Endometrium (tissue), 2 donors: Measurements from ENCODE around the gene EDN2.

Experiments used
- FAIRE-seq: peaks from 2 replicates; lab custom pipeline; 2012; peaks lifted over from hg19 to GRCh38; lab: Jason Lieb, UNC
- donor health status: control.
- donor health status: control.

The EDN2 gene

GRCh38 chr1:41484402-41485241 is at the start of gene EDN2:
Gene EDN2, minus strand, starts transcription at chr1:41484683. Its CDS starts 82 bp downstream, at chr1:41484601.
- no peak for FAIRE-seq

- FAIRE-seq = no peak
These were observed 49.2 kb upstream of the EDN2 start for GRCh38 chr1:41533731-41534080.

DNA sequence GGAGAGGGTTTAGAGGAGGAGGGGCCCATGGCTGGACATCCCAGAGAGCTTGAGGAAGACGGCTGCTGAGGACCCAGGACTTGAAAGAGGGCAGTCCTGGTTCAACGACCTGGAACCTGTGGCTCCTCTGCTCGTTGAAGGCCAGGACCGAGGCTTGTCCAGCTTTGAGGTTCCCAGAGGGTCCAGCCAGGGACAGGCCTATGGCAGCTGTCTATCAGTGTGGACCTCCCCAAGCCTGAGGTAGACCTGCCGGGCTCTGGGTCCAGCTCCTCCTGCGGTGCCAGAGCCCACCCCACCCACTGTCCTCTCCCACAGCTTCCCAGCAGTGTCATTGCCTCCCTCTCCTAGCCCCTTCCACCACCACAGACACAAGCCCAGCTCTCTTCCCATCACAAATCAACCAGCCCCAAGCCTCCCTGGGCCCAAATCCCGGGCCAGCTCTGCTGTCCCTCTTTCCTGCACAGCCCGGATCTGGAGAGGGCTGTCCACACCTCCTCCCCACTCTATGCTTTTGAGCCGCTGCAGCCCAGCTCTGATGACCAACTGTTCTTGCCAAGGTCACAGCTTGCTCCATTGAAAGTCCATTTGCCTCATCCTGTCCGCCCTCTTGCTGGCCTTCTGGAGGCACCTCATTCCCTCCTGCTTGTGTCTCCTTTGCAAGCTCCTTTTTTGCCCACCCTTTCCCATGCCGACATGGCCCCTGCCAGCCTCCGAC is 48.7 kb upstream of the EDN2 start:
- no peak for FAIRE-seq

DNA sequence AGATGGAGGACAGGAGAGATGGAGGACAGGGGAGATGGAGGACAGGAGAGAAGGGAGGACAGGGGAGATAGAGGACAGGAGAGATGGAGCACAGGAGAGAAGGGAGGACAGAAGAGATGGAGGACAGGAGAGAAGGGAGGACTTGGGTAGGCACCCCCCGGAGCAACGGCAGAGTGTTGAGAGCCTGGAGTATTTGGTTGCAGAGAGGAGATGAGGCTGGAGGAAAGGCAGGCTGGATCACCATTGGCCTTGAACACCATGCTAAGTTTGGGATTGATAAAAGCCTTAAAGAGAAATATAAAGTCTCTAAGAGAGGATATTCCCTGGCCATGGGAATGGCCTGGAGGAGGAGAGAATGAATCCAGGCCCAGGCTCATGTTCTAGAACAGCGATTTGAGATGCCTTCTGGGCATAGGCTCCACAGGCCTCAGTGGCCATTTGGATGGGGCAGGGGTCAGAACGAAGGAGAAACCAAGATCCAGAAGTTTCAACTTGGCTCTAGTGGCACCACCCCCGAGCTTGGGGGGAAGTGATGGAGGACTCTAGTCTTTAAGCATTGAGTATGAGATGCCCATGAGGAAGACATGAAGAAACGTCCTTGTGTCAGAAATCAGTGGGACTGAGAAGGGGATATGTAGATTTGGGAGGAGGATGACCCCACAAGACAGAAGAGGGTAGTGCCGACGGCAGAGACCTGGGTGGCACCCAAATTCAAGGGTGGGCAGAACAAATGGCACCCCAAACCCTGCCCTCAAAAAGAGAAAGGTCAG is 47.9 kb upstream of the EDN2 start:
- no peak for FAIRE-seq

DNA sequence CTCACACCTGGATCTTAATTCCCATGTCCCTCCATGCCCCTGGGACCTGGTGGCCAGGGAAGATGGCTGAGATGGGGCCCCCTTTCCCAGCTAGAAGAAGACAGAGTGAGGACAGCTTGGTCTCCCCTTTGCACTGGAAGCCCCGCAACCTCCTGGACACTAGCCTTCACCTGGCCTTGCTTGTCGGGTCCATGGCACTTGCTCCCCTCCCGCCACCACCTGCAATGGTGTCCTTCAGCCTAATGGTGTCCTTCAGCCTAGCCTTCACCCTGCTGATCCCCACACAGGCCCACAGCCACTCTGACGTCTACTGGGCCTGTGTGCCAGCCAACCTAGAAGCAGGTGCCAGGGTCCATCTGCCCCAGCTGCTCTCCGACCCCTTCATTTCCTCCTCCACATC is 45.9 kb upstream of the EDN2 start:
- no peak for FAIRE-seq

- no peak for FAIRE-seq
These were observed 45.3 kb upstream of the EDN2 start for GRCh38 chr1:41529621-41530395.

DNA sequence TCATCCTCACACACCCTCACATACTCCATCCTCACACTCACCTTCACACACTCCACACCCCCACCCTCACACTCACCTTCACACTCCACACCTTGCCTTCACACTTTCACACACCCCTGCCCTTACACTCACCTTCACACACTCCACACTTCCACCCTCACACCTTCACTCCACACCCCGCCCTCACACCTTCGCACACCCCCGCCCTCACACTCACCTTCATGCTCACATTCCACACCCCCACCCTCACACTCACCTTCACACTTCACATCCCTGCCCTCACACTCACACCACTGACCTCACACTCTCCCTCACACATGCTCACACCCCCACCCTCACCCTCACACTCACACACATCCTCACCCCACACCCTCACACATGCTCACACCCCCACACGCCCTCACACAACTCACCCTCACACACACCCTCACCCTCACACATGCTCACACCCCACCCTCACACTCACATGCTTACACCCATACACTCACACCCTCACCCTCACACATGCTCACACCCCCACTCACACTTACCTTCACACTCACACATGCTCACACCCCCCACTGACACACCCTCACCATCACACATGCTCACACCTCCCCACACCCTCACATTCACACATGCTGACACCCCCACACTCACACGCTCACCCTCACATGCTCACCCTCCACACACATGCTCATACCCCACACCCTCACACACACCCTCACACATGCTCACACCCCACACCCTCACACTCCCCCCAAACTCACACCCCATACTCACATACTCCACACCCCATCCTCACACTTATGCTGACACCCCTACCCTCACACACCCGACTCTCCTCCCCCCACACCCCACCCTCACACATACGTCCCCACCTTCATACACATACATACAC is 44.5 kb upstream of the EDN2 start:
- no peak for FAIRE-seq

- no peak for FAIRE-seq
These were observed 43.6 kb upstream of the EDN2 start for GRCh38 chr1:41528106-41528505.

DNA sequence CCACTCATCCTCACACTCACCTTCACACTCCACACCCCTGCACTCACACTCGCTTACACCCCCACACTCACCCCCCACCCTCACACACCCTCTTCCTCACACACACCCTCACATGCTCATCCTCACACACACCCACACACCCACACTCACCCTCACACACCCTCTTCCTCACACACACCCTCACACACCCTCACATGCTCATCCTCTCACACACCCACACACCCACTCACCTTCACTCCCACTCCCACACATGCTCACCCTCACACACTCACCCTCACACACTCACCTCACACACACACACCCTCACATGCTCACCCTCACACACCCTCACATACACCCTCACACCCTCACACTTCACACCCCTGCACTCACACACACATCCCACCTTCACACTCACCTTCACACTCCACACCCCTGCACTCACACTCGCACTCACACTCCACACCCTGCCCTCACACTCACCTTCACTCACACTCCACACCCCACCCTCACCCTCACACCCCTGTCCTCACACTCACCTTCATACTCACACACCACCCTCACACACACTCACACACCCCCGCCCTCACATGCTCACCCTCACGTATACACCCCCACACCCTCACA is 42.6 kb upstream of the EDN2 start:
- FAIRE-seq = no peak

DNA sequence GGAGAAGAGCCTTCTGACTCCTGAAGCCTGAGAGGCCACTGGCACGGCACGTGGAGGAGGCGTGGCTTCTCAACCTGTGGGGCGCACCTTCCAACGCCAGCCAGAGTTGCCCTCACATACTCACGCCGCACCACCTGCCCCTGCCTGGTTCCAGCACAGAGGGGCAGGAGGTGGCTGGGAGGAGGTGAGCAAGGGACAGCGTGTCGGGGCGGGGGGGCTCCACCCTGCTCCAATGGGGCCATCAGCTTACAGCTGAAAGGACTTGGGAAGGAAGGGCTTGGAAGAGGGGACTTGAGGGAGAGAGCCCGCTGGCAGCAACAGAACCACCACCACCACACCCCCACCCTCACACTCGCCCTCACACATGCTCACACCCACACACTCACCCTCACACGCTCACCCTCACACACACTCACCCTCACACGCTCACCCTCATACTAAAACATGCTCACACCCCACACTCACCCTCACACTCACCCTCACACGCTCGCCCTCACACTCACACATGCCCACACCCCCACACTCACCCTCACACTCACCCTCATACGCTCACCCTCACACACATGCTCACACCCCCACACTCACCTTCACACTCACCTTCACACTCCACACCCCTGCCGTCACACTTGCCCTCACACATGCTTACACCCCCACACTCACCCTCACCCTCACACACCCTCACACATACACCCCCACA is 41.6 kb upstream of the EDN2 start:
- FAIRE-seq = no peak

- no peak for FAIRE-seq
These were observed 40.5 kb upstream of the EDN2 start for GRCh38 chr1:41524676-41525675.

GRCh38 chr1:41523949-41524675 is 39.6 kb upstream of the EDN2 start:
- no peak for FAIRE-seq

DNA sequence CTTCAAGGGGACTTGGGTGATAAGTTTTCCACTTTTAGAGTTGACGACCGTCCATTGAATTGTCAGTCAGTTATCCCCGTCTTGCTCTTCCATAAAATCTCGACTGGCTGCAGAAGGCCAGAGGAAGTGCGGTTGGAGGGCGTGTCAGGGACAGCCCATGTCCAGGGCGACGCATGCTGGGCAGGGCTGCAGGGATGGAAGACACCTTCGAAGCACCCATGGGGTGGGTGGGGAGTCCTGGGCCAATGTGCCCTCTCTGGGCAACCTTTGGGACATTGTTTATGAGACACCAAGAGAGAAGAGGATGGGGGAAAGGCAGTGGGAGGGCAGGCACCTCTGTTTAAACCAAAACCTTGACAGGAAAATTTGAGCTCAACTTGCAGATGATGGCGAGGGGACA is 38.6 kb upstream of the EDN2 start:
- FAIRE-seq = no peak

GRCh38 chr1:41521766-41522165 is 37.3 kb upstream of the EDN2 start:
- no peak for FAIRE-seq

DNA sequence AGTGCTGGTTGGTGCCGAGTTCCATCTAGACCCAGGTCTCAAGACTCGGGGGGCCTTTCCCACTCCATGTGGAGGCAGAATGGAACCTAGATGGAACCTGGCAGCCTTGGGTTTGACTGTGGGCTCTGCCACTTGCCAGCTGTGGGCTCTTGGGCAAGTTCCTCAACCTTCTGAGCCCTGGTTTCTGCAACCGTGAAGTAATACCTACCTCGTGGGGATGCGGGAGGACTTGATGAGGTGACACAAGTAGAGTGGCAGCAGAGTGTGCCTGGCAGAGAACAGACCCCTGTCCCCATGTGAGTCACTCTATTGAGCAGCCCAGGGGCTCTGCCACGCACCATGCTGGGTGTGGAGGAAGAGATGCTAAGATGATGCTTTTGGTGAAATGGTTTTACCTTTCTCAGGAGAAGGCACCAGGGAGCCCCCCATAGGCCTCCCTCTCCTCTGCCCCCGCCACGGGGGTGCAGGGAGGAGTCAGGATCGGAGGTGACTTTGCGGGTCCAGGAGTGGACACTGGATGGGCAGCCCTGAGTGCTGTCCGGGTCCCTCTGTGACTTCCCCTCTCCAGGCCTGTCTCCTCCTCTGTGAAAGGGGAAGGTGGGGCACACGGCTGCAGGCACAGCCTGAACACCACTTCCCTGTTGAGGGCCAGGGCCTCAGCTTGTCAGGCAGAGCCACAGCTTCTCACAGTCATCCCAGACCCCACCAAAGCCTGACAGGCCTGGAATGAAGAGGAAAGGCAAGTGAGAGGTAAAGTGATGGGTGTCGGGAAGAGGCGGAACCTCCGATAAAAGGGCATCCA is 36.7 kb upstream of the EDN2 start:
- no peak for FAIRE-seq

DNA sequence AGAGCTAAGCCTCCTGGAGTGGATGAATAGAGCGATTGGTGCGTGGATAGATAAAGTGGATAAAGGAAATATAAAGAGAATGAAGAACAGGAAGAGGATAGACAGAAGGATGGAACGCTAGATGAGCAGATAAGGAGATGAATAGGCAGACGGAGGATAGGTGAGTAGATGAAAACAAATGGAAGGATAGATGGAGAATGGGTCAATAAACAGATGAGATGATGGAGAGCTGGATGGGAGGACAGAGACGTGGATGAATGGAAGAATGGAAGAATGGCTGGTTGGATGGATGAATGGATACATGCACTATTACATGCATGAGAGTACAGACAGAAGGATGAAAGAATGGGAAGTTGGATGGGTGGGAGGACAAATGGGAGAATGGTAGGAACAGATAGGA is 35.2 kb upstream of the EDN2 start:
- FAIRE-seq = no peak

DNA sequence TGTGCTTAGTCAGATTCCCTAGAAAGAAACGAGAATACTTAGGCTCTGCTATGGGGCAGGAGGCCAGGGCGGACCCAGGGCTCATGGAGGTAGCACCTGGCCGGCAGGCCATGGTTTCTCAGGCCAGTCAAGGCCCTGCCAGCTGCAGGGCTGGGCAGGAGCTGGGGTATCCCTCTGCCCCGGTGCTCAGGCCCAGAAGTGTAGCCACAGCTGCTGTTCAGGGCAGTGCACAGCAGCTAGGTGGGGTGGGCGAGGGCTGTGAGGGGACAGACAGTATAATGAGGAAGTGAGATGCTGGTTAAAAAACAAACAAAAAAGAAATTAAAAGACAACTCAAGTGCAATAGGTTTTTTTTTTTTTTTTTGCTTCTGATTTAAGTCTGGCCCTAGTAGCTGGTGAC is 34.0 kb upstream of the EDN2 start:
- FAIRE-seq = no peak
